NK-92 (cell line): ENCODE data around the gene GLRB.
"Not testable (repeated sequence)": the region's sequence is repeated elsewhere in the genome, so short reads cannot be mapped to it uniquely, and the experiment has no call there.

Source experiments
- DNase-seq: peaks from one replicate; lab custom pipeline; 2025; ENCODE audit not compliant: unreplicated experiment; lab: John Stamatoyannopoulos, UW

The GLRB gene

DNA sequence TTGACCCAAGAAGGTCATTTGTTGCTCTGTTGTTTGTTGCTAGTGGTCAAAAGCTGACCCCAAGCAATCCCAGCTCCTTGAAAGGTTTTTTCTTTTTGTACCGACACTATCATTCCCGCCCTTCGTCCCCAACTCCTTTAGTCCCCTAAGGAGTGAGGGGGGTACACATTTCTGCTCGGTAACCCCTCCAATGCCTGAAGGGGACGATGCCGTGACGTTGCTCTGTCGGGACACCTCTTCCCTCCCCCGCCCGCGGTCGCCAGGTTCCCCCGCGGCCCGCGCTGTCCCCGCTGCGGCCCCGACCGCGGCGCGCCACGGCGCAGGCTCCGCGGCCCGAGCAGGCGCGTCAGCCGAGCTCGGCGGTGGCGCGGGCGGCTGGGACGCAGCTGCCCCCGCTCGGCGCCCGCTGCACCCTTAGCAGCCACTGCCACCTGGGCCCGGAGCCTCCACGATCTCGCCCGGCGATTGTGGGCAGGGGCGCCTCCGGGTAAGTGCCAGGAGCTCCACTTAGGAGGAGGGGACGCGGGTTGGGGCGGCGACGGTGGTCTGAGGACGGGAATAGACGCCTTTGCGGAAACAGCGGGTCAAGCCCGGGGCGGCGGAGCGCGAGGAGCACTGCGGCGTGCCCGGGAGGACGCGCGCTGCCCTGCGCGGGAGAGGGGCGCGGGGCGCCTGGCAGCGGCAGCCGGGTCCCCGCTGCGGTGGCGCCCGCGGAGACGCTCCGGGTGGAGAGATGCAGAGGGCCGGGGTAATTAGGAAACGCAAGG is at the start of gene GLRB:
Gene GLRB, plus strand, starts transcription at position 340 of the 767 bp plus-strand sequence. CDS start 1,875 bp downstream, outside the sequence.
- DNase-seq = no peak

DNA sequence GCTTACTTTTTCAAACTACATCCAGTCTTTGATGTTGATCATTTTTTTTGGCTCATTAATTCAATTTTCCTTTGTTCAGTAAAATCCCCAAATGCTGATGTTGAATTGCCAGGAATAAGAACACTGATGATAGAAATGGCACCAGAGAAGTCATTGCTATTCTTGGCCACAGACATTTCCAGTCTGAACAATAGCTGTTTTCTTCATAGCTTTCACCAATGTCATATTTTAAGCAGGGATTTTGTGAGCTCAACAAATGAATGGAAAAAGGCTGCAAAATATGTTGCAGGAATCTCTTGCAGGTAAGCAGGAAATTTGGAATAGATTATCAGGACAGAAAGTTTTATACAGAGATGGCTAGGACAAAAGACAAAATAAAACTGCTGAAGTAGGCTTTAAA is 40.5 kb upstream of the GLRB start:
- DNase-seq = no peak

DNA sequence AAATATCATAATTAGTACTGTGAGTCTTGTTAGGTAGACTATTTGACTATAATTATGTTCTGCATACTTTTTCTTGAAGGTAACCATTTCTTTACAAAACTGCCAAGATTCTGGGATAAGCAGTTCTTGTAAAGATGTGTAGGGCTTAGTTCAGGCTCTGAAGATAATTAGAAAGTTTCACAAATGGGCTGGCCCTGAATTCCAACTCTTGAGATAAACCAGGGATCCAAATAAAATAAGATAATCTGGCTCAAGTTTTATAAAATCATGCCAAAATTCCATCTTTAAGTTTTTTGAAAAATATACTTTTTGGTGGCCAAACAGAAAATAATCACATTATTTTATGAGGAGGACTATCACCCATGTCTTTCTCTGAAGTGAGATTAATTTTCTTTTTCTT is 35.5 kb upstream of the GLRB start:
- DNase-seq = no peak

- DNase-seq = no peak
Observed at GRCh38 chr4:157043131-157043530, 32.8 kb upstream of the GLRB start.

DNA sequence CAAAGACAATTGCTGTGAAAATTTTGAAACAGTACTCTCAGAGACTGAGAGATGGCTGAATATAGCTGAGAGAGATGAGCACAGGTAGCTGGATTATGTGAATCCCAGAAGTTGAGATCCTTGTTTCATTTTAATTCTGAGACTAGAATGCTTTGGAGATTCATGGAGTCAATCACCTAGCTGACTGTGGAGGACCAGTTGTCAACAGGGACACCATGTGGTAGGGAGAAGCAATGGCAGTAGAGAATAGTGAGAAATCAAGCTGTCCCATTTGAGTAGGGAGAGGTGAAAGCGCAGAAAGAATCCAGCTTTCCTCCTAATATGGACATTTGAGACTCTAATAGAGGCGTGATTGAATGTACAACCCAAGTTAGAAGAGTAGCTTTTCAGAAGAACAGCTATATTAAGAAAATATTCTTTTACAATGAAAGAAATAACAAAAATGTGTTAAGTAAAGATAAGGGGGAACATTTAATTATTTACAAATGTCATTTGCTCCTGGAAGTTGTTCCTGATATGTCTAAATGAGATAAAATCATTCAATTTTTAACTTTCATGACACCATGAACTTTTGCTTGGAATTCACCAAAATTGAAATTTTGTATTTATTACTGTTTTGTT is 30.3 kb upstream of the GLRB start:
- DNase-seq = no peak

GRCh38 chr4:157048248-157048647 is 27.7 kb upstream of the GLRB start:
- no peak for DNase-seq

GRCh38 chr4:157050561-157050960 is 25.4 kb upstream of the GLRB start:
- no peak for DNase-seq

GRCh38 chr4:157052429-157053040 is 23.4 kb upstream of the GLRB start:
- no peak for DNase-seq

GRCh38 chr4:157057218-157057617 is 18.7 kb upstream of the GLRB start:
- DNase-seq = no peak

DNA sequence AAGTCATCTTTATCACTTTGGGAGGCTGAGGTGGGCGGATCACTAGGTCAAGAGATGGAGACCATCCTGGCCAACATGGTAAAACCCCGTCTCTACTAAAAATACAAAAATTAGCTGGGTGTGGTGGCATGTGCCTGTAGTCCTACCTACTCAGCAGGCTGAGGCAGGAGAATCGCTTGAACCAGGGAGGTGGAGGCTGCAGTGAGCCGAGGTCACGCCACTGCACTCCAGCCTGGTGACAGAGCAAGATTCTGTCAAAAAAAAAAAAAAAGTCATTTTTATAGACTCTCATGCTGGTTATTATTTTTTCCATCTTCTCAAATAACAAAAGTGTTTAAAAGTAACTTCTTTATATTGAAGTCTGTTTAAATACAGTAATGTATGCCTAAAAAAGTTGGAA is 17.1 kb upstream of the GLRB start:
- DNase-seq = not testable (repeated sequence)

- DNase-seq = no peak
Observed at GRCh38 chr4:157072002-157072401, 3.9 kb upstream of the GLRB start.

GRCh38 chr4:157075401-157075800 is 549 bp upstream of the GLRB start:
- no peak for DNase-seq

GRCh38 chr4:157076578-157076947 is 613 bp downstream of the GLRB start:
- DNase-seq = no peak

DNA sequence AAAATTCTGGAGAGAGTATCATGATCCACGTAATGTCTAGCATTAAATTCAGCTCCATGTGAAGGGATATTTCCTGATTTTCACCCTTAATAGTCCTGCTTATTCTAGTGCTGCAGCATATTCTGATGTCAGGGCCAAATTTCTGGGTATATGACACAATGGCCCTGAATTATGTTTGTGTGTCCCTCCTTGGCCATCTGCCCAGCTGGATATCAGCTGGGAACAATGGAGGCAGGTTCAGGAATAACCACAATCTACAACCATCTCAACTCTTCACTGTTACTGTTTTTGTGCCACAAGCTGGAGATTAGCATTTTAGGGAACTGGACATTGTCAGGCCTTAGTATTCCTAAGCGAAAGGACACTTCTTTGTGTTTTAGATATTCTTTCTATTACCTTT is 3.5 kb downstream of the GLRB start:
- DNase-seq = no peak

GRCh38 chr4:157080605-157081004 is 4.7 kb downstream of the GLRB start:
- no peak for DNase-seq

GRCh38 chr4:157095716-157096115 is 19.8 kb downstream of the GLRB start:
- no peak for DNase-seq

- DNase-seq = no peak
Observed at GRCh38 chr4:157096439-157096838, 20.5 kb downstream of the GLRB start.

- DNase-seq = no peak
Observed at GRCh38 chr4:157099506-157099905, 23.6 kb downstream of the GLRB start.

DNA sequence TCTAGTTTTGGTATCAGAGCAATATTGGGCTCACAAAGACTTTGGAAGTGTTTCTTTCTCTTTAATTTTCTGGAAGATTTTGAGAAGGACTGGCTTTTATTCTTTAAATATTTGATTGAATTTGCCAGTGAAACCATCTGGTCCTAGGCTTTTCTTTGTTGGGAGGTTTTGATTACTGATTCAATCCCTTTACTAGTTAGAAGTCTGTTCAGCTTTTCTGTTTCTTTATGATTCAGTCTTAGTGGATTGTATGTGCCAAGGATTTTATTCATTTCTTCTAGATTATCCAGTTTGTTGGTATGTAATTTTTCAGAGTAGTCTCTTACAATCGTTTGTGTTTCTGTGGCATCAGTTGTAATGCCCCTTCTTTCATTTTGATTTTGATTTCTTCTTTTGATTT is 28.6 kb downstream of the GLRB start:
- no peak for DNase-seq

GRCh38 chr4:157114671-157115070 is 38.7 kb downstream of the GLRB start:
- DNase-seq = no peak

DNA sequence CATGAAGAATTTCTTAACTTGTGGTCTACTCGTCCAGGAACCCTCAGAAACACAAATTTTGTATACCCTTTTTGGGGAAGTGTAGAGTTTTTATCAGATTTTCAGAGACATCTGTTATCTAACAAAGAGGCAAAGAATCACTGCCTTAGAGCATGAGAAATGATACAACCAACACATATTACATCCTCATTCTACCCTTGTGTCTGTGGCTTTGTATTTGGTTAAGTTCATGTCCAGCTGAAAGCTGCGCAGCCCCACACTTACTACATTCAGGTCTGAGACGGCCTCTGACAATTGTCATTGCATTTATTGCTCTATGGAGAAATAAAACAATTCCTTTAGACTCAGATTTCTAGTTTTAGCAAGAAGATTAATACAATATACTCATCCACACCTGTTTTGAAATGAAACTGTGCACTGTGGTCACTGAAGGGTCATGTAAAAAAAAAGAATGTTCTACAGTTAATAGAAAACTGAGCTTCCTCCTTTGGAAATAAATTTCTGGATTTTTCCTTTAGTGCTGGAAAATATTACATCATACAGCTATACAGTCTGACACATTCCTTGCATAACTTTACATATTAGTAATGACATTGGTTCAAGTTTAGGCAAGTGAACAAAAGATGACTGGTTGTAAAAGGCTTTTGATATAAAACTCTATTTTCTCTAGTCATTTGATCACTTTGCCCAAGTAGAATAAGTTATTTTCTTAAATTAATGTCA is 39.8 kb downstream of the GLRB start:
- no peak for DNase-seq

GRCh38 chr4:157121401-157121800 is 45.5 kb downstream of the GLRB start:
- no peak for DNase-seq
